ENCODE results near the gene IER3IP1. TPM values are rescaled to one million over a fixed set of nuclear protein-coding genes. Genes with fewer than 3 reads are reported as not detected.
A peak's percentile ranks its signal among the peaks of the same experiment; 100 is the strongest.
"Not testable (repeated sequence)": the region's sequence is repeated elsewhere in the genome, so short reads cannot be mapped to it uniquely, and the experiment has no call there.

IER3IP1 gene
- total RNA-seq: 36.2 and 55.2 TPM in 2 replicates

GRCh38 chr18:47175898-47176575 is at the start of gene IER3IP1:
IER3IP1 (minus strand) TSS chr18:47176364; CDS start chr18:47176277, 87 bp downstream.
- peak; percentile 94 to 95 for DNase-seq (ENCODE audit: low read depth in 2 of 2)

GRCh38 chr18:47215554-47216138 is 39.5 kb upstream of the IER3IP1 start:
- DNase-seq (ENCODE audit: low read depth in 2 of 2): peak; percentile 73 to 78

- DNase-seq (ENCODE audit: low read depth in 2 of 2): no peak
These were observed 33.0 kb upstream of the IER3IP1 start for GRCh38 chr18:47209171-47209570.

GRCh38 chr18:47206945-47207637 is 30.9 kb upstream of the IER3IP1 start:
- no peak for DNase-seq (ENCODE audit: low read depth in 2 of 2)

- peak; percentile 51 to 70 for DNase-seq (ENCODE audit: low read depth in 2 of 2)
These were observed 28.9 kb upstream of the IER3IP1 start for GRCh38 chr18:47204908-47205522.

GRCh38 chr18:47203626-47204464 is 27.7 kb upstream of the IER3IP1 start:
- no peak for DNase-seq (ENCODE audit: low read depth in 2 of 2)

GRCh38 chr18:47195961-47196360 is 19.8 kb upstream of the IER3IP1 start:
- DNase-seq (ENCODE audit: low read depth in 2 of 2): not testable (repeated sequence)

- DNase-seq (ENCODE audit: low read depth in 2 of 2): peak; percentile 4 to 73
These were observed 15.8 kb upstream of the IER3IP1 start for GRCh38 chr18:47191961-47192360.

- no peak for DNase-seq (ENCODE audit: low read depth in 2 of 2)
These were observed 11.6 kb upstream of the IER3IP1 start for GRCh38 chr18:47187721-47188120.

- peak; percentile 85 to 90 for DNase-seq (ENCODE audit: low read depth in 2 of 2)
These were observed 8.4 kb upstream of the IER3IP1 start for GRCh38 chr18:47184419-47185050.

- DNase-seq (ENCODE audit: low read depth in 2 of 2): not testable (repeated sequence)
These were observed 6.0 kb upstream of the IER3IP1 start for GRCh38 chr18:47182156-47182555.

- no peak for DNase-seq (ENCODE audit: low read depth in 2 of 2)
These were observed 4.6 kb upstream of the IER3IP1 start for GRCh38 chr18:47180765-47181164.

- no peak for DNase-seq (ENCODE audit: low read depth in 2 of 2)
These were observed 3.4 kb upstream of the IER3IP1 start for GRCh38 chr18:47179520-47179919.

GRCh38 chr18:47175283-47175897 is 774 bp downstream of the IER3IP1 start:
- DNase-seq (ENCODE audit: low read depth in 2 of 2): peak; percentile 8 to 37

GRCh38 chr18:47174545-47175116 is 1.5 kb downstream of the IER3IP1 start:
- no peak for DNase-seq (ENCODE audit: low read depth in 2 of 2)

- DNase-seq (ENCODE audit: low read depth in 2 of 2): no peak
These were observed 3.7 kb downstream of the IER3IP1 start for GRCh38 chr18:47172476-47172875.

- DNase-seq (ENCODE audit: low read depth in 2 of 2): no peak
These were observed 7.3 kb downstream of the IER3IP1 start for GRCh38 chr18:47168913-47169312.

- no peak for DNase-seq (ENCODE audit: low read depth in 2 of 2)
These were observed 7.7 kb downstream of the IER3IP1 start for GRCh38 chr18:47168509-47168908.

GRCh38 chr18:47166294-47166693 is 9.9 kb downstream of the IER3IP1 start:
- DNase-seq (ENCODE audit: low read depth in 2 of 2): no peak

GRCh38 chr18:47163241-47163640 is 12.9 kb downstream of the IER3IP1 start:
- peak in 1 of 2 donors; percentile 20 for DNase-seq (ENCODE audit: low read depth in 2 of 2)

All from lung microvascular endothelial cell (primary cell).